ENCODE measurements around the gene KIAA1671. TPM values are rescaled to one million over a fixed set of nuclear protein-coding genes. Genes with fewer than 3 reads are reported as not detected.
A peak's percentile ranks its signal among the peaks of the same experiment; 100 is the strongest.

The KIAA1671 gene
- total RNA-seq, 4 donors from 2014 or later: 30.6 to 52.7 (median 39.9) TPM

GRCh38 chr22:25077056-25077455, 124.5 kb downstream of the KIAA1671 start:
- DNase-seq (ENCODE audit: low spot score in 2 of 2): no peak
- Histone ChIP-seq H3K27me3 (no peaks in the 10 kb centered on the region), H3K4me1 (peaks cover 0 to 41% (median 0%) of the 10 kb centered on the region in 4 donors), H3K9me3 (no peaks in the 10 kb centered on the region), H3K36me3 (peaks cover 0 to under 1% (median 0%) of the 10 kb centered on the region in 3 donors), H3K4me3 (no peak overlapping the region), H3K27ac (peak overlapping the region in 1 of 4 donors; percentile 27)
- TF ChIP-seq CTCF (IDR thresholded peaks at IDR 0.05) (no peak), POLR2A (IDR thresholded peaks at IDR 0.05) (no peak), EP300 (IDR thresholded peaks at IDR 0.05) (no peak)
- WGBS, 2 donors: 49 to 74% methylated on average over 3 of the region's 3 CpGs

GRCh38 chr22:25077964-25078363, 125.4 kb downstream of the KIAA1671 start:
- H3K4me3 ChIP-seq: no peak overlapping the region
- H3K36me3 ChIP-seq: no peaks in the 10 kb centered on the region
- no peaks in the 10 kb centered on the region for H3K9me3 ChIP-seq
- peaks cover 0 to 39% (median 0%) of the 10 kb centered on the region in 4 donors for H3K4me1 ChIP-seq
- TF ChIP-seq EP300 (IDR thresholded peaks at IDR 0.05) (no peak), CTCF (IDR thresholded peaks at IDR 0.05) (no peak), POLR2A (IDR thresholded peaks at IDR 0.05) (no peak)
- 74 to 75% methylated on average over 3 of the region's 3 CpGs for WGBS, 2 donors
- H3K27ac ChIP-seq: peak overlapping the region in 2 of 4 donors; percentile 11 to 27
- no peaks in the 10 kb centered on the region for H3K27me3 ChIP-seq
- DNase-seq (ENCODE audit: low spot score in 2 of 2): no peak

GRCh38 chr22:25078591-25078990, 126.1 kb downstream of the KIAA1671 start:
- Histone ChIP-seq H3K27me3 (no peaks in the 10 kb centered on the region), H3K36me3 (no peaks in the 10 kb centered on the region), H3K4me3 (no peak overlapping the region), H3K9me3 (no peaks in the 10 kb centered on the region), H3K27ac (peak overlapping the region in 2 of 4 donors; percentile 11 to 27), H3K4me1 (peaks cover 0 to 45% (median 0%) of the 10 kb centered on the region in 4 donors)
- 72 to 74% methylated on average over 6 of the region's 6 CpGs for WGBS, 2 donors
- TF ChIP-seq CTCF (IDR thresholded peaks at IDR 0.05): no peak
- TF ChIP-seq POLR2A (IDR thresholded peaks at IDR 0.05): no peak
- no peak for DNase-seq (ENCODE audit: low spot score in 2 of 2)

GRCh38 chr22:25080855-25081254, 128.3 kb downstream of the KIAA1671 start:
- no peaks in the 10 kb centered on the region for H3K36me3 ChIP-seq
- TF ChIP-seq POLR2A (IDR thresholded peaks at IDR 0.05): no peak
- TF ChIP-seq CTCF (IDR thresholded peaks at IDR 0.05): no peak
- no peak for TF ChIP-seq EP300 (IDR thresholded peaks at IDR 0.05)
- no peak overlapping the region for H3K27ac ChIP-seq
- peaks cover 0 to 49% (median under 1%) of the 10 kb centered on the region in 4 donors for H3K4me1 ChIP-seq
- no peak for DNase-seq (ENCODE audit: low spot score in 2 of 2)
- no peak overlapping the region for H3K4me3 ChIP-seq
- H3K27me3 ChIP-seq: no peaks in the 10 kb centered on the region
- 48 to 62% methylated on average over 3 of the region's 3 CpGs for WGBS, 2 donors
- H3K9me3 ChIP-seq: no peaks in the 10 kb centered on the region

- no peak overlapping the region for H3K4me3 ChIP-seq
Observed at GRCh38 chr22:25081409-25081824, 128.9 kb downstream of the KIAA1671 start.

More at GRCh38 chr22:25081409-25081824, 128.9 kb downstream of the KIAA1671 start:
- WGBS, 2 donors: 17 to 37% methylated on average over 3 of the region's 3 CpGs
- H3K36me3 ChIP-seq: no peaks in the 10 kb centered on the region
- no peaks in the 10 kb centered on the region for H3K9me3 ChIP-seq
- H3K27ac ChIP-seq: no peak overlapping the region
- no peaks in the 10 kb centered on the region for H3K27me3 ChIP-seq
- DNase-seq (ENCODE audit: low spot score in 2 of 2): peak in 1 of 2 donors; percentile 36
- TF ChIP-seq EP300 (IDR thresholded peaks at IDR 0.05) (no peak), CTCF (IDR thresholded peaks at IDR 0.05) (peak in 3 of 5 experiments; percentile 16 to 25 (median 23))
- H3K4me1 ChIP-seq: peaks cover 0 to 55% (median 4%) of the 10 kb centered on the region in 4 donors
